Dedifferentiated amniotic fluid mesenchymal stem cell (primary cell): ENCODE measurements around the gene RILP.

Experiments used
- DNase-seq: peaks from one replicate; pipeline ENCODE4 v3.0.0-alpha.2; 2016; ENCODE audit errors: extremely low spot score

RILP gene

GRCh38 chr17:1629504-1630310 lies 20.0 kb downstream of the RILP start:
- DNase-seq = no peak

- peak; percentile 82 for DNase-seq
These were observed 20.7 kb downstream of the RILP start for GRCh38 chr17:1628856-1629503.

GRCh38 chr17:1627982-1628855 lies 21.4 kb downstream of the RILP start, which contains the start of gene SLC43A2:
SLC43A2 (minus strand) TSS chr17:1628834; CDS start chr17:1627874, 960 bp downstream.
- DNase-seq = peak; percentile 26

GRCh38 chr17:1627182-1627981 lies 22.3 kb downstream of the RILP start:
- no peak for DNase-seq

- no peak for DNase-seq
These were observed 23.3 kb downstream of the RILP start for GRCh38 chr17:1626333-1626732.

GRCh38 chr17:1625581-1625980 lies 24.1 kb downstream of the RILP start:
- DNase-seq = no peak

GRCh38 chr17:1625053-1625452 lies 24.6 kb downstream of the RILP start:
- DNase-seq = no peak

- no peak for DNase-seq
These were observed 25.0 kb downstream of the RILP start for GRCh38 chr17:1624650-1625049.

- no peak for DNase-seq
These were observed 26.5 kb downstream of the RILP start for GRCh38 chr17:1623057-1623630.

GRCh38 chr17:1621273-1621954 lies 28.3 kb downstream of the RILP start:
- DNase-seq = no peak

- DNase-seq = no peak
These were observed 29.2 kb downstream of the RILP start for GRCh38 chr17:1620486-1620885.

- peak; percentile 34 for DNase-seq
These were observed 32.0 kb downstream of the RILP start for GRCh38 chr17:1617620-1618174.

GRCh38 chr17:1616101-1616500 lies 33.6 kb downstream of the RILP start:
- no peak for DNase-seq

- DNase-seq = no peak
These were observed 37.3 kb downstream of the RILP start for GRCh38 chr17:1612400-1612799.

- DNase-seq = no peak
These were observed 38.0 kb downstream of the RILP start for GRCh38 chr17:1611715-1612114.

GRCh38 chr17:1608676-1609075 lies 41.0 kb downstream of the RILP start:
- DNase-seq = no peak

GRCh38 chr17:1607971-1608320 lies 41.7 kb downstream of the RILP start:
- DNase-seq = no peak

GRCh38 chr17:1606352-1606985 lies 43.2 kb downstream of the RILP start:
- no peak for DNase-seq

- no peak for DNase-seq
These were observed 43.9 kb downstream of the RILP start for GRCh38 chr17:1605681-1606351.
